ENCODE data around the gene JAM3. TPM values are rescaled to one million over a fixed set of nuclear protein-coding genes. Genes with fewer than 3 reads are reported as not detected.

JAM3 gene
- total RNA-seq, 1 donor from 2014 or later: 2.8 TPM

DNA sequence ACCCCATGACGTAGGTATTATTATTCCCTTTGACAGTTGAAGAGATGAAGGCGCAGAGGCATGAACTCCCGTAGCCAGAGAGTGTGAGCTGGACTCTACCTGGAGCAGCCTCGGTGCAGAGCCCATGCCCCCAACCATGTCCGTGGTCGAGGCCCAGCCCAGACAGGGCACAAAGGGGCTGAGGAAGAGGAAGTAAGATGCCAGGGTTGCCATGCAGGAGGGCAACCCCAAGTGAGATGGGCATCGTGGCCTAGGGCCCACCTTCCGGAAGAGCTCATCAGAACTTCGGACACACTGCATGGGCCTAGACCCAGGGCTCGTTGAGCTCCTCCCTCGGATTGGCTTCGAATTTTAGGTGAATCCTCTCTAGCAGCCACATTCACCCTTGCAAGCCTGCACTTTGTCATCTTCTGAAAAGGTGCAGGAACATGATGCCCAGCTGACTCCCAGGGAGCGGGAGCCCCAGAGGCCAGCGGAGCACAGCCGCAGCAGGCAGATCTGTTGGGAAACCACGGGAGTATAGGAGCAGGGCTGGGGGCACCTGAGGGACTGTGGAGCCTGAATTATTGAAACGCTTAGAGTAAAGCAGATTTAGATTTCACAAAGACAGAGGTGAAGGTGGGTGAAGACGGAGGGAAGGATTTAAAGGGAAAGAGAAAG is 29.0 kb upstream of the JAM3 start:
- DNase-seq (ENCODE audit: low read depth in 2 of 2): no peak

GRCh38 chr11:134040386-134041302 is 28.2 kb upstream of the JAM3 start:
- DNase-seq (ENCODE audit: low read depth in 2 of 2): no peak

DNA sequence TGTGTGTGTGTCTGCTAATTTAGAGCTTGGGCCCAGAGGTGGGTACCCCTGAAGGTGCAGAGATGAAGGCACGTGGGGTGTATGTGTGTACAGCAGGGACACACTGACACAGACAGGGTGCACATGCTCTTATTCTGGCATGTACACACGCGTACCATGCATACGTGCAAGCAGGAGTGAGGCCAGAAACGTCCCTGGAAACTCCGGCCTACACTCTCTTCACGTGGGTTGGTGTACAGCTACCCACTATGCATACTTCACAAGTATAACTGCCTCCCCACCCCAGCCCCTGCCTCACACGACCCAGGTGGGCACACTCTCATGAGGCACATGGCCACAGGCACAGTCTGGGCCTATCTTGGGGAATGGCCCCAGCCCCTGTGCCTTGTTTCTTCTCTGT is 27.5 kb upstream of the JAM3 start:
- DNase-seq (ENCODE audit: low read depth in 2 of 2): no peak

- DNase-seq (ENCODE audit: low read depth in 2 of 2): no peak
Measured at GRCh38 chr11:134041791-134042696, 26.8 kb upstream of the JAM3 start.

DNA sequence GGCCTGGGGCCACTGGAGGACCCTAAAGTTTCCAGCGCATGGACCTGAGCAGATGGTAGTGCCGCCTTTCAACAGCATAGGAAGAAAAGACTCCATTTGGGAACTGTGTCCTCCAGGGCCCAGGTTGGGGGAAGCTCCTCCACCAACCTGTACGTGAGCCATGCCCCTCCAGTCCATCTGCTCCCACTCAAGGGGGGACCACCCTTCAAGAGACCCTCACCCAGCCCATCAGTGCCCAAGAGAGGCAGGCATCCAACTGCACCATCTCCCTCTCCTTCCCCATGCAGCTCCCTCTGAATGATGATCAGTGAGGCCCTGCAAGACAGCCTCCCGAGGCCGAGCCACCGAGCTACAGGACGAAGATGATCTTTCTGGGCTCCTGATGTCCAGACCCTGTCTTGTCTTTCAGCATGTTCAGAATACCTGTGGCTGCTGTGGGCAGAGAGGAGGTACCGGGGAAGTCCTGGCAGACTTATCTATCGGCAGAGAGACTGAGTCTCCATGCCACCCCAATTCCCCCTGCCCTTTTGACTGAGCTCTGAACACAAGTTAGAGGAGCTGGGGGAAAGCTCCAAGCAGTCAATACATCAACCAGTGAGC is 25.0 kb upstream of the JAM3 start:
- DNase-seq (ENCODE audit: low read depth in 2 of 2): no peak

GRCh38 chr11:134044514-134045284 is 24.2 kb upstream of the JAM3 start:
- no peak for DNase-seq (ENCODE audit: low read depth in 2 of 2)

- no peak for DNase-seq (ENCODE audit: low read depth in 2 of 2)
Measured at GRCh38 chr11:134045799-134046635, 22.9 kb upstream of the JAM3 start.

DNA sequence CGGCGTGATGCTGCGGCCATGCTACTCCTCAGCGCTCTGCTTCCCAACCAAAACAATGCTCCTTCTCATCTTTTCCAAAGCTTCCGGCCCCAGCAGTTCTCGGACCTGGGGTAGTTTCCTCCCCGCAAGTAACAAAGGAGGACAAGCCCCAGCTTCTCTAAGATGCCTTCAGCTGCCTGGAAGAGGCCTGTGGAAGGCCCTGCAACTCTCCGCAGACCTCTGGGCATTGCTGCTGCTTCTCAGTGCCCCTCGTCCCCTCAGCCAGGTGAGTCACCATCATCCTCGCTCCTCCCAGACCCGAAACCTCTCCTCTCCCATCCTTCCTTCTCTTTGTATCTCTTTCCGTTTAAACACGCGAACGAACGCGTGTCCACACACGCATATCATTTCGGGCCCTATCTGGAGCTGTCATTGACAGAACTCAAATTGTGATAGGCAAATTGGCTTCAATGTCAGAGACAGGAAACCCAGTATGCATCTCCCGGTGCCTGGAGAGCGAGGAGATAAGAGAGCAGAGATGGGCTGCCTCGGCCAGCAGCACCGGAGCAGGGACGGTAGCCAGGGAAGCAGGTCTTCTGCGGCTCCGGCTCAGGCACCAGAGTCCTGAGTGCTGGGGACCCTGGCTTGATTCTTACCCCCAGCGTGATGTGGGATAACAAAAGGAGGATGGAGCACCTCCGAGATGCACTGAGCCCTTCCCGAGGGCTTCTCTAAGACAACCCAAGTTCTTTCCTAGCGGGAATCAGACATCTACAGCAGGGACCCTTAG is 22.0 kb upstream of the JAM3 start:
- no peak for DNase-seq (ENCODE audit: low read depth in 2 of 2)

DNA sequence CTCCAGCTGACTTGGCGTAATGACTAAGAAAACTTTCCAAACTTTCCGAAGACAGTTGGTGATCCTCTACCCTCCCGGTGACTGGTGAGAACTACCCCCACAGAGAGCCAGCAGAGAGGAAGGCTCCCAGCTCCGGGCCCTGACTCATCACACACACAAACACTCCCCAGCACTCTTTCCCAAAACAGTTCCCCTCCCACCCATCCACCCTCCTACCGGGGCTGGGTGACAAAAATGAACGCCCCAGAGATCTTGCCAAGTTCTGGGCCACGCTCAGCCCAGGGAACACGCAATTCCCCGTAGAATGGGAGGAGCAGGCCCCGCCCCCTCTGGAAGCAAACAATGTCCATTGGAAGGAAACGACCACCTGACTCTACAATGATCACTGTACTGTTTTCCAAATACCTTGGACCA is 21.3 kb upstream of the JAM3 start:
- DNase-seq (ENCODE audit: low read depth in 2 of 2): peak in 1 of 2 donors; percentile 16

DNA sequence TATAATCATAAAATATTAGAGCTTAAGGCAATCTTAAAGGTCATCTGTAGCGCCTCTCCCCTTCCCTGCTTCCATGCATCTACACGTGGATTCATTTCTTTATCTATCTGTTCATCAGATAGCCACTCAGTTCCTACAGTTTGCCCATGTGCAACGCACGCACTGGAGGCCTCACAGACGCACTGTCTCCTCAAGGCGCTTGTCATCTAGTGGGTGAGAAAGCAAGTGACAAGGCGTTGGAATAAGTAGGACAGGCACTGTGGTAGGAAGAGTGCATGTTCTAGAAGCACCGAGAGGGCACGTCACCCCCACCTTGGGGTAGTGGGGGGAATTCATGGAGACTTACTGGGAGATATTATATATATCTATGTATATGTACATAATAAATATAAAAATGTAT is 20.8 kb upstream of the JAM3 start:
- no peak for DNase-seq (ENCODE audit: low read depth in 2 of 2)

- no peak for DNase-seq (ENCODE audit: low read depth in 2 of 2)
Measured at GRCh38 chr11:134049303-134049702, 19.6 kb upstream of the JAM3 start.

GRCh38 chr11:134050541-134051383 is 18.1 kb upstream of the JAM3 start:
- peak; percentile 66 to 69 for DNase-seq (ENCODE audit: low read depth in 2 of 2)

DNA sequence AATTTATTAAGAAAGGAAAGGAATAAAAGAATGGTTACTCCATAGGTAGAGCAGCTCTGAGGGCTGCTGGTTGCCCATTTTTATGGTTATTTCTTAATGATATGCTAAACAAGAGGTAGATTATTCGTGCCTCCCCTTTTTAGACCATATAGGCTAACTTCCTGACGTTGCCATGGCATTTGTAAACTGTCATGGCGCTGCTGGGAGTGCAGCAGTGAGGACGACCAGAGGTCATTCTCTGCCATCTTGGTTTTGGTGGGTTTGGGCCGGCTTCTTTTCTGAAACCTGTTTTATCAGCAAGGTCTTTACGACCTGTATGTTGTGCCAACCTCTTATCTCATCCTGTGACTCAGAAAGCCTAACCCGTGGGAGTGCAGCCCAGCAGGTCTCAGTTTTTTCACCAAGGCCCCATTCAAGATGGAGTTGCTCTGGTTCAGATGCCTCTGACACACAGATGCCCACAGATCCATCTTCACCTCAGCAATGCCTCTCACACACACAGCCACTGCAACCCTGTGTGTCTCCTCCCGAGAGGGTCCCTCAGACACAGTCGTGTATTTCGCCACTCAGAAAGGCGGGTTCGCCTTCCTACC is 16.4 kb upstream of the JAM3 start:
- DNase-seq (ENCODE audit: low read depth in 2 of 2): no peak

- no peak for DNase-seq (ENCODE audit: low read depth in 2 of 2)
Measured at GRCh38 chr11:134052988-134053945, 15.6 kb upstream of the JAM3 start.

DNA sequence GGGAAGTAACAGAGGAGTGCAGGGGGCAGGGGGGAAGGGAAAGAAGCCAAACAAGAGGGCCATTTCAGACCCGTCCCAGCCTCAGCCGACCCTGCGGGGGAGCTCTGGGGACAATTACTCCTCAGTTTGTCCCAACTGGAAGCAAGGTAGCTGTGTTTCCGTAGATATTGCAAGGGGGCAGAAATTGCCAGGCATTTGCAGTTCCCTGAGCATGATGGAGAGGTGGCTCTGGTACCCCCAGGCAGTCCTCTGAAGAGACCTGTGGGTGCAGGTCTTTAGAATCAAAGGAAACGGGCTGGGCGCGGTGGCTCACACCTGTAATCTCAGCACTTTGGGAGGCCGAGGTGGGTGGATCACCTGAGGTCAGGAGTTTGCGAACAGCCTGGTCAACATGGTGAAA is 13.8 kb upstream of the JAM3 start:
- DNase-seq (ENCODE audit: low read depth in 2 of 2): no peak

DNA sequence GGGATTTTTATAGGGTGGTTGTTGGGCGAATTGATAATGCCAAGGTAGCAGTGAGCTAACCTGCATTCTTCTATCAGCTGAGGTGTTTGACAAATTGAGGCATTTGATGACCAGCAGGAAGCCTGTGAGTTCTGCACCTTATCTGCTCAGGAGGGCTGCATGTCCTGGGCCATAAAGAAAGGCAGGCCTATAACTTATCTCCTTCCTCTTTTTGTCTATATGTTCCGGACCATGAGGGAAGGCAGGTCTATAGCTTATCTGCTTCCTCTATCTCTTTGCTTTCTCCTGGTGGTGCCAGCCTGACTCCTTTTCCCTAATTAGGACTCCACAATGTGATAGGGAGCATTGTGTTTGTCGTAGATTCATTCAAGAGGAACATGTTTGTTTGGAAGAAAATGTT is 8.6 kb upstream of the JAM3 start:
- no peak for DNase-seq (ENCODE audit: low read depth in 2 of 2)
